Measurements from ENCODE around the gene LMTK3. TPM values are rescaled to one million over a fixed set of nuclear protein-coding genes. Genes with fewer than 3 reads are reported as not detected.

Gene LMTK3, protein sequence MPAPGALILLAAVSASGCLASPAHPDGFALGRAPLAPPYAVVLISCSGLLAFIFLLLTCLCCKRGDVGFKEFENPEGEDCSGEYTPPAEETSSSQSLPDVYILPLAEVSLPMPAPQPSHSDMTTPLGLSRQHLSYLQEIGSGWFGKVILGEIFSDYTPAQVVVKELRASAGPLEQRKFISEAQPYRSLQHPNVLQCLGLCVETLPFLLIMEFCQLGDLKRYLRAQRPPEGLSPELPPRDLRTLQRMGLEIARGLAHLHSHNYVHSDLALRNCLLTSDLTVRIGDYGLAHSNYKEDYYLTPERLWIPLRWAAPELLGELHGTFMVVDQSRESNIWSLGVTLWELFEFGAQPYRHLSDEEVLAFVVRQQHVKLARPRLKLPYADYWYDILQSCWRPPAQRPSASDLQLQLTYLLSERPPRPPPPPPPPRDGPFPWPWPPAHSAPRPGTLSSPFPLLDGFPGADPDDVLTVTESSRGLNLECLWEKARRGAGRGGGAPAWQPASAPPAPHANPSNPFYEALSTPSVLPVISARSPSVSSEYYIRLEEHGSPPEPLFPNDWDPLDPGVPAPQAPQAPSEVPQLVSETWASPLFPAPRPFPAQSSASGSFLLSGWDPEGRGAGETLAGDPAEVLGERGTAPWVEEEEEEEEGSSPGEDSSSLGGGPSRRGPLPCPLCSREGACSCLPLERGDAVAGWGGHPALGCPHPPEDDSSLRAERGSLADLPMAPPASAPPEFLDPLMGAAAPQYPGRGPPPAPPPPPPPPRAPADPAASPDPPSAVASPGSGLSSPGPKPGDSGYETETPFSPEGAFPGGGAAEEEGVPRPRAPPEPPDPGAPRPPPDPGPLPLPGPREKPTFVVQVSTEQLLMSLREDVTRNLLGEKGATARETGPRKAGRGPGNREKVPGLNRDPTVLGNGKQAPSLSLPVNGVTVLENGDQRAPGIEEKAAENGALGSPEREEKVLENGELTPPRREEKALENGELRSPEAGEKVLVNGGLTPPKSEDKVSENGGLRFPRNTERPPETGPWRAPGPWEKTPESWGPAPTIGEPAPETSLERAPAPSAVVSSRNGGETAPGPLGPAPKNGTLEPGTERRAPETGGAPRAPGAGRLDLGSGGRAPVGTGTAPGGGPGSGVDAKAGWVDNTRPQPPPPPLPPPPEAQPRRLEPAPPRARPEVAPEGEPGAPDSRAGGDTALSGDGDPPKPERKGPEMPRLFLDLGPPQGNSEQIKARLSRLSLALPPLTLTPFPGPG (N-terminal part only)
- total RNA-seq: 1 to 10 TPM; 2.9 to 9.5 TPM

DNA sequence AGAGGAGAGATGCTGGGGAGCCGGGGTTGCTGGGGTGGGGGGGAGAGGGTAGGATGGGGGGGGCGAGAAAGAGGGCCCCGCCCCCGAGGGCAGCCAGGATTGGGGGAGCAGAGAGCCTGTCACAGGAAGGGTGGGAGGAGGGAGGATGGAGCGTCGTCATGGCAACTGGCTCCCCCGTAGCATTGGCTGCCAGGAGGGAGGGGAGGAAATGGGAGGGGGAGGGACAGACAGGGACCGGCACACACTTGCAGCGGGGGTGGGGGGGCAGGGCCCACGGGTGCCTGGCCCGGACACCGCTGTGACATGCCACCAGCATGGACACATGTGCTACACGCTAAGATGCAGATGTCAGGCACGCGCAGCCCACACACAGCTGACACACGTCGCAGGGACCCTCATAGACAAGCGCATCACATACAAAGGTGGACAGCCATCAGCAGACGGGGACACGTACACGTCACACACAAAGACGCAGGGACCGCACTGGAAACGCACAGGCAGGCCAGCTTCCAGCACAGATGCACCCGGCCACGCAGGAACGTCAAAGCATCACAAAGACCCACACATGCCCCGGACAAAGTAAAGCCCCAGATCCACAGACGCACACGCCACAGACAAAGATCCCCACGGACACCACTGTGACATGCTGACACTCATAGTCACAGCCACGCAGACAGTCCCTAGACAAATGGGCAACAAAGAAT is at the start of gene LMTK3:
LMTK3 (minus strand) TSS at position 36 of the 704 bp plus-strand sequence. CDS start 259 bp downstream, outside the sequence.
- Mint-ChIP-seq H3K27ac (peak within 1 kb of the TSS in 1 of 2 donors; percentile 49), H3K9me3 (no peaks in the 10 kb centered on the region), H3K36me3 (no peaks in the 10 kb centered on the region)
- DNase-seq (ENCODE audit: low spot score in 2 of 2) (peak in 1 of 2 donors; percentile 68), ATAC-seq (peak; percentile 38 to 66)

GRCh38 chr19:48561412-48561811 is 49.8 kb upstream of the LMTK3 start:
- H3K9me3 Mint-ChIP-seq: no peaks in the 10 kb centered on the region
- no peak overlapping the region for H3K27ac Mint-ChIP-seq
- H3K36me3 Mint-ChIP-seq: no peaks in the 10 kb centered on the region
- no peak for DNase-seq (ENCODE audit: low spot score in 2 of 2)
- no peak for ATAC-seq

GRCh38 chr19:48560095-48560530 is 48.5 kb upstream of the LMTK3 start:
- Mint-ChIP-seq H3K27ac (no peak overlapping the region), H3K9me3 (no peaks in the 10 kb centered on the region), H3K36me3 (no peaks in the 10 kb centered on the region)
- no peak for ATAC-seq
- DNase-seq (ENCODE audit: low spot score in 2 of 2): no peak

GRCh38 chr19:48558018-48558684 is 46.5 kb upstream of the LMTK3 start:
- DNase-seq (ENCODE audit: low spot score in 2 of 2): no peak
- Mint-ChIP-seq H3K9me3 (no peaks in the 10 kb centered on the region), H3K27ac (no peak overlapping the region), H3K36me3 (no peaks in the 10 kb centered on the region)
- peak in 1 of 2 donors; percentile 16 for ATAC-seq

DNA sequence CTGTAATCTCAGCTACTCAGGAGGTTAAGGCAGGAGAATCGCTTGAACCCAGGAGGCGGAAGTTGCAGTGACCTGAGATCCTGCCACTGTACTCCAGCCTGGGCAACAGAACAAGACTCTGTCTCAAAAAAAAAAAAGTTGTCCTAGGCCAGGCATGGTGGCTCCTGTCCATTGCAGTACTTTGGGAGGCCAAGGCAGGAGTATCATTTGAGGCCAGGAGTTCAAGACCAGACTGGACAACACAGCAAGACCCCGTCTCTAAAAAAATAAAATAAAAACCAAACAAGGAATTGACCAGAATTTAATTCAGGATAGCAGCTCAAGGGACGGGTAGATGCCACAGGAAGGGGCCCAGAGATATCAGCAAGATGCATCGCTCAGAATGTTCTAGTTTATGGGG is 45.2 kb upstream of the LMTK3 start:
- ATAC-seq (no peak), DNase-seq (ENCODE audit: low spot score in 2 of 2) (no peak)
- no peak overlapping the region for H3K27ac Mint-ChIP-seq
- no peaks in the 10 kb centered on the region for H3K9me3 Mint-ChIP-seq
- H3K36me3 Mint-ChIP-seq: no peaks in the 10 kb centered on the region

- no peaks in the 10 kb centered on the region for H3K36me3 Mint-ChIP-seq
- no peaks in the 10 kb centered on the region for H3K9me3 Mint-ChIP-seq
- no peak for DNase-seq (ENCODE audit: low spot score in 2 of 2)
- no peak for ATAC-seq
- no peak overlapping the region for H3K27ac Mint-ChIP-seq
Observed at GRCh38 chr19:48556163-48556562, 44.5 kb upstream of the LMTK3 start.

- H3K36me3 Mint-ChIP-seq: no peaks in the 10 kb centered on the region
- ATAC-seq: no peak
- H3K27ac Mint-ChIP-seq: no peak overlapping the region
- no peaks in the 10 kb centered on the region for H3K9me3 Mint-ChIP-seq
- no peak for DNase-seq (ENCODE audit: low spot score in 2 of 2)
Observed at GRCh38 chr19:48554385-48555091, 42.9 kb upstream of the LMTK3 start.

GRCh38 chr19:48553676-48554384 is 42.2 kb upstream of the LMTK3 start:
- Mint-ChIP-seq H3K27ac (no peak overlapping the region), H3K36me3 (no peaks in the 10 kb centered on the region), H3K9me3 (no peaks in the 10 kb centered on the region)
- DNase-seq (ENCODE audit: low spot score in 2 of 2) (no peak), ATAC-seq (no peak)

DNA sequence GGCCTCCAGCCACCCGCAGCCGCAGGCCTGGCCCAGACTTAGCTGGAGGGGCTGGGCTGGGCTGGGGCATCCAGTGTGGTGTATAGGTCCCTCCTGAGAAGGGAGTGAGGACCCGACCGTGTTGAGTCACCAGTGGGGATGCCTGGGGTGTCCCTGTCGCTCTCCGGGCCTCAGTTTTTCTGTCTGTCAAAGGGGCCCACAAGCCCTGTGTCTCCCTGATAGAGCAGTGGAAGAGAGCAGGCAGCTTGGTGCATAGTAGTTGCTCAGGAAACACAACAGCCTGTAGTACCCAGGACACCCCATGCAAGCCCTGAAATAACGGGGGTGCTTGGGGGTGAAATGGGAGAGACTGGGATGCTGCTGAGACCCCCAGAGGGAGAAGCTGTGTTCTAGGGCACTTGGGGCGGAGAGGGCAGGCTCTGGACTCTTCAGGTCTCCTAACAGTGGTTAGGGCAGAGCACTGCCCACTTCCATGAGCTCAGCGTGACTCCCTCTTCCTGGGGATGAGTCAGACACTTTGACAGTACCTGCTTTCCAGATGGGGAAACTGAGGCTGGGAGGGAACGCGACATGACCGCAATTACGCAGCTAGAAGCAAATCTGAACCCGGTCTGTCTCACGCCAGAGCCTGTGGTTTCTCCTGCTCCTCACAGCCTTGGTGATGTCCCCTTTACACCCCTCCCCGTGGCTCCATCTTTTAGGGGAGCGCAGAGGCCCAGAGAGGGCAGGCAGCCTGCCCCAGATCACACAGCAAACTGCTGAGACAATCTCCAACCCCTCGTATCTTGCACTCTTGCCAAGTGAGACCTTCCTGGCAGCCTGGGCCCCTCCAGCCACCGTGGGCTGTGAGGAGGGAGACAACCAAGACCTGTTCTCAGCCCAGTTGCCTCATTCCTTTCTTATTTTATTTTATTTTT is 41.0 kb upstream of the LMTK3 start:
- H3K27ac Mint-ChIP-seq: no peak overlapping the region
- ATAC-seq (no peak), DNase-seq (ENCODE audit: low spot score in 2 of 2) (no peak)
- no peaks in the 10 kb centered on the region for H3K9me3 Mint-ChIP-seq
- no peaks in the 10 kb centered on the region for H3K36me3 Mint-ChIP-seq

GRCh38 chr19:48551437-48552302 is 40.0 kb upstream of the LMTK3 start, which contains the start of gene SULT2B1:
Gene SULT2B1 (plus strand): TSS chr19:48552172. CDS start chr19:48552253, 81 bp downstream.
- Mint-ChIP-seq H3K27ac (peak within 1 kb of the TSS in 1 of 2 donors; percentile 52), H3K9me3 (no peaks in the 10 kb centered on the region), H3K36me3 (no peaks in the 10 kb centered on the region)
- DNase-seq (ENCODE audit: low spot score in 2 of 2) (no peak), ATAC-seq (no peak)

GRCh38 chr19:48549380-48549779 is 37.7 kb upstream of the LMTK3 start:
- Mint-ChIP-seq H3K9me3 (no peaks in the 10 kb centered on the region), H3K36me3 (no peaks in the 10 kb centered on the region), H3K27ac (no peak overlapping the region)
- ATAC-seq (no peak), DNase-seq (ENCODE audit: low spot score in 2 of 2) (no peak)

GRCh38 chr19:48548253-48548911 is 36.7 kb upstream of the LMTK3 start:
- DNase-seq (ENCODE audit: low spot score in 2 of 2): no peak
- H3K36me3 Mint-ChIP-seq: no peaks in the 10 kb centered on the region
- no peak for ATAC-seq
- H3K27ac Mint-ChIP-seq: no peak overlapping the region
- no peaks in the 10 kb centered on the region for H3K9me3 Mint-ChIP-seq
